Upper lobe of left lung (tissue), 6 donors: ENCODE measurements around the gene EYA3. TPM values are rescaled to one million over a fixed set of nuclear protein-coding genes. Genes with fewer than 3 reads are reported as not detected.

Experiments
- ATAC-seq, 2 donors: fragments of 200-7000 bp; cut with Tn5 transposase; one replicate each; pipeline ENCODE4 v1.9.1; 2022; ENCODE audit warnings: mild to moderate bottlenecking in 2 of 2, moderate library complexity in 2 of 2; ENCODE audit not compliant: low FRiP score in 2 of 2
- DNase-seq, 2 donors: peaks; one replicate each; pipeline ENCODE4 v3.0.0-alpha.2; 2019 to 2020
- H3K27ac ChIP-seq, 4 donors: fragments of 200-600 bp; sonication (generic); one replicate each; pipeline ENCODE4 v1.5.1; 2016 to 2019
- H3K27me3 ChIP-seq, 4 donors: fragments of 200-600 bp; sonication (generic); one replicate each; pipeline ENCODE4 v1.5.1; 2017 to 2019
- H3K36me3 ChIP-seq, 4 donors: fragments of 200-600 bp; sonication (generic); one replicate each; pipeline ENCODE4 v1.5.1; 2016 to 2019
- H3K4me1 ChIP-seq, 4 donors: fragments of 200-600 bp; sonication (generic); one replicate each; pipeline ENCODE4 v1.5.1; 2018 to 2019
- H3K4me3 ChIP-seq, 4 donors: fragments of 200-600 bp; sonication (generic); one replicate each; pipeline ENCODE4 v1.5.1; 2017 to 2019; ENCODE audit warnings: mild to moderate bottlenecking in 2 of 4, moderate library complexity in 1 of 4
- H3K9me3 ChIP-seq, 4 donors: fragments of 200-600 bp; sonication (generic); one replicate each; pipeline ENCODE4 v1.5.1; 2018 to 2019
- EP300 ChIP-seq, 4 donors: sonication (generic); formaldehyde crosslinking; IDR thresholded peaks; one replicate each; pipeline ENCODE4 v1.5.1; 2017; ENCODE audit warnings: antibody characterized with exemption in 4 of 4, control low read depth in 2 of 4
- POLR2A ChIP-seq, 4 donors: fragments of 450-650 bp; IDR thresholded peaks; one replicate each; pipeline ENCODE4 v1.5.1; 2016 to 2017; ENCODE audit warnings: antibody characterized with exemption in 4 of 4, mild to moderate bottlenecking in 2 of 4
- POLR2AphosphoS5 ChIP-seq, 2 donors: sonication (generic); formaldehyde crosslinking; IDR thresholded peaks; one replicate each; pipeline ENCODE4 v1.5.1; 2017; ENCODE audit warnings: antibody characterized with exemption in 2 of 2
- WGBS, 2 donors: methylation state at CpG; one replicate each; pipeline ENCODE4 v1.1.5; 2017 to 2018; 5-methylcytosine and 5-hydroxymethylcytosine counted together
- total RNA-seq, 6 donors: library from RNA; depleted of rRNA in 4 of 6; stranded (reverse); fragments of >200 nt in 4 of 6; gene quantifications; one replicate each; pipeline versions ENCODE4 v1.1.0 to v1.2.1, GENCODE V29; 2016 to 2021
- TF ChIP-seq, protein P1 (sequence below), 6 experiments: fragments of 450-650 bp in 4 of 6; fragments of 200-600 bp in 2 of 6; sonication (generic) in 2 of 6; IDR thresholded peaks; one replicate each; pipeline ENCODE4 v1.5.1; 2016 to 2019; ENCODE audit warnings: antibody characterized with exemption in 6 of 6
- donor health status: DM: no; HTN: no; CAD: no; lungs with moderate emphysema.
- donor health status: DM: no; HTN: yes; CAD: no; lungs with severe emphysema.

The EYA3 gene
- total RNA-seq, 6 donors from 2014 or later = 15.9 to 23.4 (median 22.0) TPM

GRCh38 chr1:27980216-27980845, 108.1 kb downstream of the EYA3 start:
- DNase-seq = no peak
- no peak for TF ChIP-seq EP300 (IDR thresholded peaks at IDR 0.05)
- H3K4me3 ChIP-seq = no peak overlapping the region
- ATAC-seq = no peak
- WGBS, 2 donors = 100% methylated on average over 1 of the region's 1 CpG
- peaks cover 0 to 24% (median 5%) of the 10 kb centered on the region in 4 donors for H3K36me3 ChIP-seq
- H3K27me3 ChIP-seq = no peaks in the 10 kb centered on the region
- no peak overlapping the region for H3K27ac ChIP-seq
- H3K9me3 ChIP-seq = no peaks in the 10 kb centered on the region
- H3K4me1 ChIP-seq = peaks cover 5 to 7% (median 6%) of the 10 kb centered on the region in 4 donors

- Histone ChIP-seq H3K4me1 (peaks cover 5 to 7% (median 6%) of the 10 kb centered on the region in 4 donors), H3K36me3 (peaks cover 0 to 29% (median 4%) of the 10 kb centered on the region in 4 donors), H3K27ac (no peak overlapping the region), H3K27me3 (no peaks in the 10 kb centered on the region), H3K9me3 (no peaks in the 10 kb centered on the region), H3K4me3 (no peak overlapping the region)
- WGBS, 2 donors = 13 to 17% methylated on average over 2 of the region's 2 CpGs
- no peak for ATAC-seq
- no peak for DNase-seq
- TF ChIP-seq POLR2A (IDR thresholded peaks at IDR 0.05) (no peak), EP300 (IDR thresholded peaks at IDR 0.05) (no peak)
Measured at GRCh38 chr1:27979859-27980201, 108.6 kb downstream of the EYA3 start.

DNA sequence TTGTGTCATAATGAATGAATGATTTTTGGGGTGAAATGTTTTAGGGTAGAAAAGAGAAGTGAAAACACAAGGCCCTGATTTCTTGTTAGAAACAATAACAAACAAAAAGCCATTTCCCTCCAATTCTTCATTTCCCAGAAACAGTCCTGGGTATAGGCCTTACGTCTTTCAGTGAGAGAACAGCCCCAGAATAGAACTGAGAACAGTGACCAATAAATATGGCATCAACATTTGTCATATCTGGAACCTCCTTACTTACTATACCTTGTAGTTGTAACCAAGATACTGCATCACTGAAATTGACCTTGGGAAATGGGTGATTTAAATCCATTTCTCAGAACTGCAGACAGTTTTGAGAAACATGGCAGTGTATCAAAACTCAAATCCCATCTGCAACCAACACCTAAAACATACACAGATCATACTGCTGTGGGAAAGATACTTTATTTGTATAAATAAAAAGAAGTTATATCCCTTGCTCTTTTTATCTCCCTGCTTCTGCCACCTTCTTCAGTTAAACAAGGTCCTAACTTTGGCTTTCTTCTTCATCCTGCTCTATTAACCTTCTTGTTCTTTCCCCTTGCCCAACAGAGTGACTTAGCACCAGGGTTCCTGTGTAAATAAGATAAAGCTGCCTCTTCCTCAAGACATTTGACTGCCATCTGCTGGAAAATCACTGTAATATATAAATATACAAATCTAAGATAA, 109.1 kb downstream of the EYA3 start:
- DNase-seq (no peak), ATAC-seq (peak; percentile 73 to 82)
- no peaks in the 10 kb centered on the region for H3K9me3 ChIP-seq
- no peak overlapping the region for H3K4me3 ChIP-seq
- no peaks in the 10 kb centered on the region for H3K27me3 ChIP-seq
- peak overlapping the region in 1 of 4 donors; percentile 36 for H3K27ac ChIP-seq
- TF ChIP-seq, protein P1, sequence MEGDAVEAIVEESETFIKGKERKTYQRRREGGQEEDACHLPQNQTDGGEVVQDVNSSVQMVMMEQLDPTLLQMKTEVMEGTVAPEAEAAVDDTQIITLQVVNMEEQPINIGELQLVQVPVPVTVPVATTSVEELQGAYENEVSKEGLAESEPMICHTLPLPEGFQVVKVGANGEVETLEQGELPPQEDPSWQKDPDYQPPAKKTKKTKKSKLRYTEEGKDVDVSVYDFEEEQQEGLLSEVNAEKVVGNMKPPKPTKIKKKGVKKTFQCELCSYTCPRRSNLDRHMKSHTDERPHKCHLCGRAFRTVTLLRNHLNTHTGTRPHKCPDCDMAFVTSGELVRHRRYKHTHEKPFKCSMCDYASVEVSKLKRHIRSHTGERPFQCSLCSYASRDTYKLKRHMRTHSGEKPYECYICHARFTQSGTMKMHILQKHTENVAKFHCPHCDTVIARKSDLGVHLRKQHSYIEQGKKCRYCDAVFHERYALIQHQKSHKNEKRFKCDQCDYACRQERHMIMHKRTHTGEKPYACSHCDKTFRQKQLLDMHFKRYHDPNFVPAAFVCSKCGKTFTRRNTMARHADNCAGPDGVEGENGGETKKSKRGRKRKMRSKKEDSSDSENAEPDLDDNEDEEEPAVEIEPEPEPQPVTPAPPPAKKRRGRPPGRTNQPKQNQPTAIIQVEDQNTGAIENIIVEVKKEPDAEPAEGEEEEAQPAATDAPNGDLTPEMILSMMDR (IDR thresholded peaks at IDR 0.05) = peak in 5 of 6 experiments; percentile 31 to 68 (median 61)
- no peak for TF ChIP-seq POLR2A (IDR thresholded peaks at IDR 0.05)
- peaks cover 5 to 7% (median 6%) of the 10 kb centered on the region in 4 donors for H3K4me1 ChIP-seq
- peaks cover 0 to 35% (median 5%) of the 10 kb centered on the region in 4 donors for H3K36me3 ChIP-seq
- WGBS, 2 donors = 61 to 68% methylated on average over 1 of the region's 1 CpG

DNA sequence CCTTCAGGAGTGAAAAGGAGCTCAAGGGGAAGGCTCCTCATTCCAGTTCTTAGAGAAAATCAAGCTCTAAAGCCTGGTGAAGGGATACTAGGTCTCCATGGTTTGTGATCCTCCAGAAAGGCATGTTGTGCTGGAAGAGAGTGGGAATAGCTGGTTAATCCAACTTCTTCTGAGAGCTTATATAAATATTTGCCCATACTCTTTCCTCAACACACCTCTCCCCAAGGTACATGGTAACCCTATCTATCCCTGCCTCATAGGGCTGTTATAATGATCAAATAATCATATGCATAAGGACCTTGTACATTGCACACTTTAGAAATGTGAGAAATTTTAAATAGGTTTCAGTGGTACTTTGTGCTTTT, 114.0 kb downstream of the EYA3 start:
- no peak for DNase-seq
- H3K27me3 ChIP-seq = no peaks in the 10 kb centered on the region
- H3K4me3 ChIP-seq = no peak overlapping the region
- no peaks in the 10 kb centered on the region for H3K9me3 ChIP-seq
- H3K27ac ChIP-seq = no peak overlapping the region
- H3K4me1 ChIP-seq = peaks cover 2 to 7% (median 5%) of the 10 kb centered on the region in 4 donors
- peaks cover 0 to 65% (median 15%) of the 10 kb centered on the region in 4 donors for H3K36me3 ChIP-seq
- TF ChIP-seq EP300 (IDR thresholded peaks at IDR 0.05) = no peak
- TF ChIP-seq POLR2AphosphoS5 (IDR thresholded peaks at IDR 0.05) = no peak
- TF ChIP-seq, protein P1 (IDR thresholded peaks at IDR 0.05) = no peak
- no peak for TF ChIP-seq POLR2A (IDR thresholded peaks at IDR 0.05)
- no peak for ATAC-seq

- ATAC-seq (no peak), DNase-seq (no peak)
- Histone ChIP-seq H3K27ac (no peak overlapping the region), H3K9me3 (no peaks in the 10 kb centered on the region), H3K4me1 (peaks cover 0 to 5% (median 2%) of the 10 kb centered on the region in 4 donors), H3K27me3 (no peaks in the 10 kb centered on the region), H3K4me3 (no peak overlapping the region), H3K36me3 (peaks cover 0 to 65% (median 15%) of the 10 kb centered on the region in 4 donors)
- TF ChIP-seq, protein P1 (IDR thresholded peaks at IDR 0.05) = no peak
- TF ChIP-seq POLR2A (IDR thresholded peaks at IDR 0.05) (no peak), POLR2AphosphoS5 (IDR thresholded peaks at IDR 0.05) (no peak)
- 70 to 80% methylated on average over 4 of the region's 4 CpGs for WGBS, 2 donors
Measured at GRCh38 chr1:27973771-27974416, 114.5 kb downstream of the EYA3 start.
